Left ventricle myocardium inferior (tissue), 1 donor: ENCODE measurements around the gene CHST13. TPM values are rescaled to one million over a fixed set of nuclear protein-coding genes. Genes with fewer than 3 reads are reported as not detected.

Experiments used
- DNase-seq: peaks from one replicate; pipeline ENCODE4 v3.0.0-alpha.2; 2020
- H3K27ac ChIP-seq: fragments of 200-600 bp; replicated peaks from 2 replicates; pipeline ENCODE4 v1.8.0; 2021
- H3K27me3 ChIP-seq: fragments of 200-600 bp; 2 replicates; pipeline ENCODE4 v1.8.0; 2021; ENCODE audit warnings: low read depth
- H3K36me3 ChIP-seq: fragments of 200-600 bp; 2 replicates; pipeline ENCODE4 v1.8.0; 2021
- H3K4me1 ChIP-seq: fragments of 200-600 bp; 2 replicates; pipeline ENCODE4 v1.8.0; 2021
- H3K4me3 ChIP-seq: fragments of 200-600 bp; 2 replicates; pipeline ENCODE4 v1.8.0; 2021; ENCODE audit warnings: mild to moderate bottlenecking, moderate library complexity
- H3K9me3 ChIP-seq: fragments of 200-600 bp; replicated peaks from 2 replicates; pipeline ENCODE4 v1.8.0; 2021
- intact Hi-C: fragments of 100-400 bp; cut with micrococcal nuclease; formaldehyde crosslinking; loops from one replicate; pipeline ENCODE4 v1.11.0; 2022
- total RNA-seq: library from RNA; stranded (reverse); fragmentation: NEBNext Ultra II Directional; extraction: Animal tissue kit (Norgen Biotek cat#: 25700); gene quantifications from one replicate; pipeline ENCODE4 v1.2.1, GENCODE V29; 2021
- TF ChIP-seq, protein P1 (sequence below): fragments of 200-600 bp; IDR thresholded peaks from 2 replicates; pipeline ENCODE4 v1.8.0; 2021; ENCODE audit warnings: antibody characterized with exemption, mild to moderate bottlenecking, borderline replicate concordance
- donor health status: DM: no; HTN: yes; CAD: no; lungs with severe emphysema.

CHST13 gene
- total RNA-seq, 1 donor from 2014 or later: 0.11 TPM

DNA sequence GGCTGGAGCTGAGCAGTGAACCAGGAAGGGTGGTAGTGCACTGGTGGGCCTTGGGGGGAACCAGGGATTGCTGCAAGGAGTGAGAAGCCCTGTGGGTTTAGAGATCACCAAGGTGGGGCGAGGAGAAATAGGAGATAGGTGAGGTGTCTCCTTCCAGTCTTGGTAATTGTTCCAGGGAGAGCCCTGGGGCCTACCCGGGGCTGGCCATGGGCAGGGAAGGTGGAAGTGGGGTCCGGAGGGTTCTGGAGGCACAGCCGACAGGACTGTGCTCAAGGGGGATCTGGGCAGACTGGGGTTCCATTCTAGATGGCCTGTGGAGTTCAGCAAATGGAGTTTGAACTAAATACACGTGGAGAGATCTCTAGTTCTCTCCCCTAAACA, 4.5 kb downstream of the CHST13 start:
- TF ChIP-seq, protein P1, sequence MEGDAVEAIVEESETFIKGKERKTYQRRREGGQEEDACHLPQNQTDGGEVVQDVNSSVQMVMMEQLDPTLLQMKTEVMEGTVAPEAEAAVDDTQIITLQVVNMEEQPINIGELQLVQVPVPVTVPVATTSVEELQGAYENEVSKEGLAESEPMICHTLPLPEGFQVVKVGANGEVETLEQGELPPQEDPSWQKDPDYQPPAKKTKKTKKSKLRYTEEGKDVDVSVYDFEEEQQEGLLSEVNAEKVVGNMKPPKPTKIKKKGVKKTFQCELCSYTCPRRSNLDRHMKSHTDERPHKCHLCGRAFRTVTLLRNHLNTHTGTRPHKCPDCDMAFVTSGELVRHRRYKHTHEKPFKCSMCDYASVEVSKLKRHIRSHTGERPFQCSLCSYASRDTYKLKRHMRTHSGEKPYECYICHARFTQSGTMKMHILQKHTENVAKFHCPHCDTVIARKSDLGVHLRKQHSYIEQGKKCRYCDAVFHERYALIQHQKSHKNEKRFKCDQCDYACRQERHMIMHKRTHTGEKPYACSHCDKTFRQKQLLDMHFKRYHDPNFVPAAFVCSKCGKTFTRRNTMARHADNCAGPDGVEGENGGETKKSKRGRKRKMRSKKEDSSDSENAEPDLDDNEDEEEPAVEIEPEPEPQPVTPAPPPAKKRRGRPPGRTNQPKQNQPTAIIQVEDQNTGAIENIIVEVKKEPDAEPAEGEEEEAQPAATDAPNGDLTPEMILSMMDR: no peak
- peaks cover 32% of the 10 kb centered on the region for H3K27me3 ChIP-seq
- no peak for DNase-seq
- no peak overlapping the region for H3K4me3 ChIP-seq
- H3K4me1 ChIP-seq: peaks cover 40% of the 10 kb centered on the region
- peak overlapping the region; percentile 71 for H3K27ac ChIP-seq
- H3K36me3 ChIP-seq: no peaks in the 10 kb centered on the region
- H3K9me3 ChIP-seq: no peaks in the 10 kb centered on the region
- intact Hi-C loops: no loop called here

DNA sequence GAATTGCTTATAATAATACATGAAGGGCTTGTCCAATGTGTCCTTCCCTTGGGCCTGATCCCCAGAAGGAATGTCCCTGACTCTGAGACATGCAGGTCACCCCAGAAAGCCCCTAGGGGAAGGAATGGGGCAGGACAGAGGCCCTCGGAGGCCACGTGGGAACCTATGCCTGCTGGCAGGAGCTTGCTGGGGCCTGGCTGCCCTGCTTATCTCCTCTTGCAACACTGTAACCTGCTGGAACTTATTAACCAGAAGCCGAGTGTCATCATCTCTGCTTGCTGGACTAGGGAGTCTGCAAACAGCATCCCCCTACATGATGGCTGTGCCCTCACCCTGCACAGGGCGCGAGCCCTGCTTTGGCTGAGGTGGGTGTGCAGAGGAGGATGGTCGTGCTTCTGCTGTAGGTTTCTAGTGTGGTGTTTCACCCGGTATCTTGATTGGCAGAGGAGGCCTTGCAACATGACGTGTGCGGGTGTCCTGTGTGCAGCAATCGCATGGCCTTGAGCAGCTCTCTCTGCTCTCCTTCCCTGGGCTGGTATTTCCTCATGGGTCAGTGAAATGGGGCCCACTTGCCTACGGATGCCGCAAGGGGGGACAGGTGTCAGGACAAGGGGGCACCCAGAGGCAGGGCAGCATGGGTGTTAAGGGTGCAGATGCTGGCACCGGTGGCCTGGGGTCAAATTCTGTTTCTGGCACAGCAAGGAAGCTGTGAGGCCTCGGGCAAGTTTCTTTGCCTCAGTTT, 5.0 kb downstream of the CHST13 start:
- DNase-seq: peak; percentile 37
- H3K27ac ChIP-seq: peak overlapping the region; percentile 71

DNA sequence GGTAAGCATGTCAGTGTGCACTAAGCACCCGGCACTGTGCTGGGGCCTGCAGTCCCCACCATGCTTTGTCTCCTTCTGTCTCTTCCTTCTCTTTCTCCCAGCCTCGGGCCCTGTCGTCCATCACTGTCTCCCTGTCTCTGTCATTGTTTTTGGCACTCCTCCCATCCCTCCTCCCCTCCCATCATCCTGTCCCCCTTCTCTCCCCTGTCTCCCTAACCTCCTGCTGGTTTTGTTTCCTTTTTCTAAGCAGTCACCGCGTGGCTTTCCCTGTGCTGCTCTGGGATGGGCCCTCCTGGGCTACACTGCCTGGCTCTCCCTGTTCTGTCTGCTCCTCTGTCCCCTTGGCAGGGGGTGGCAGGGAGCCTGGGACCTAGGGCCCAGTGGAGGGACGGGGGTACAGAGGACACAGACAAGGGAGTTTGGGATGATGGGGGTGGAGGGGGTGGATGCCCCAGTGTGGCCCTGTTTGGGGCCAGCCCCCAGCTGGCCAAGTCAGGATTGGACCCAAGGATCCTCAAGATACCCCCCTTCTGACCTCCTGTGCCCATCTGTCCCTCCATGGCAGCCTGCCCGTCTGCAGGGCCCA, 5.7 kb downstream of the CHST13 start:
- Histone ChIP-seq H3K9me3 (no peaks in the 10 kb centered on the region), H3K27ac (peak overlapping the region; percentile 71), H3K4me1 (peaks cover 30% of the 10 kb centered on the region), H3K36me3 (no peaks in the 10 kb centered on the region), H3K4me3 (no peak overlapping the region), H3K27me3 (peaks cover 20% of the 10 kb centered on the region)
- DNase-seq: no peak
- TF ChIP-seq, protein P1: no peak
- intact Hi-C loops: no loop called here

More for the DNA sequence above, 5.0 kb downstream of the CHST13 start:
- Histone ChIP-seq H3K27me3 (peaks cover 27% of the 10 kb centered on the region), H3K4me3 (no peak overlapping the region), H3K36me3 (no peaks in the 10 kb centered on the region), H3K9me3 (no peaks in the 10 kb centered on the region), H3K4me1 (peaks cover 36% of the 10 kb centered on the region)
- TF ChIP-seq, protein P1: peak; percentile 54
- intact Hi-C loops: no loop called here

DNA sequence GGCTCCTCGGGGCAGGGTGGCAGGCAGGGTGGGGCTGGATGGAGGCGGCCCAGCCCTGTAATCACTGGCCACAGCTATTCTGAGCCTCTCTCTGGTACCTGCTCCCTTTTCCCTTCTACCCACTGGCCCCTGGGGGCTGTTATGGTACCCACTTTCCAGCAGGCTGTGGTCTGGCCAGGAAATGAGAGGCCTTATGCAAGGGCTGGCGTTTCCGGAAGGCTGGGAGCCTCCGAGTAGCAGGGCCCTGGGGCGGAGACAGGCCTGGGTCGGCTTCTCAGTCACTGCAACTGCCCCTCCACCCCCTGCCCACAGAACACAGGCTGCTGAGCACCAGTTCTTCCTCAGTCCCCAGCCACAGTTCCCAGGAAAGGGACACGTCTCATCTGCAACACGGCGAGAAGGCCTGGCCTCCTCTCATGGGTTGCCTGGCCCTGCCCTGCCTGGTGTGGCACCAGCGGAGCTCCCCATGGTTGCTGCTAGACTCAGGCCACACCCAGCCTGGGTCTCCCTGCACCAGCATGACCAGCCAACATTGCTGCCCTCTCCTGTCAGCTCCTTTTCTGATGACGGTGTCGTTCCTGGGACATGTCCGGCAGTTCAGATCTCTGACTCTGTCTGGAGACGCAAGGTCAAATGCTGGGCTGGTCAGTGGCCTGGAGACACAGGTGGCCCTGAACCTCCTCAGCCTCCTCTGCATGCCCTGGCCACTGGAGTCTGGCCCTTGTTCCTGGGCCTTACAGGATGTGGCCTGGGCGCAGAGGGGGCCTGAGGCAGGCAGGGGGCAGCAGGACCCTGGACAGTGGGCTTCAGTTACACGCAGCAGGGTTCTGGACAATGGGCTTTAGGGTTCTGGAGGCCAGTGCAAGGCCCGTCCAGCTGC, 6.5 kb downstream of the CHST13 start:
- Histone ChIP-seq H3K36me3 (no peaks in the 10 kb centered on the region), H3K4me1 (peaks cover 28% of the 10 kb centered on the region), H3K9me3 (no peaks in the 10 kb centered on the region), H3K4me3 (no peak overlapping the region), H3K27ac (peak overlapping the region; percentile 71), H3K27me3 (peaks cover 13% of the 10 kb centered on the region)
- TF ChIP-seq, protein P1: no peak
- DNase-seq: peak; percentile 53
- intact Hi-C loops: no loop called here

DNA sequence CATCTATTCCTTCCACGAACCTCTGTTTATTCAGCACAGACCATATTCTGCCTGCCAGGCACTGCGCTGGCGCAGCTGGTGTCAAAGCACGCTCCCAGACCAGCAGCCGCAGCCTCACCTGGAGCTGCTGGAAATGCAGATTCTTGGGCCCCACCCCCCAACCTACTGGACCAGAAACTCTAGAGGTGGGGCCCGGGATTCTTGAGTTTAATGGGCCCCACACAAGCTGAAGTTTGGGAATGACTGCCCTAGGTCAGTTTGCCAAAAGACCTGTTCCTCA, 7.0 kb downstream of the CHST13 start:
- Histone ChIP-seq H3K9me3 (no peaks in the 10 kb centered on the region), H3K27me3 (peaks cover 7% of the 10 kb centered on the region), H3K4me1 (peaks cover 28% of the 10 kb centered on the region), H3K4me3 (no peak overlapping the region), H3K36me3 (no peaks in the 10 kb centered on the region), H3K27ac (peak overlapping the region; percentile 71)
- DNase-seq: no peak
- intact Hi-C loops: no loop called here
- TF ChIP-seq, protein P1: no peak
